ENCODE results near the gene GJB3.
A peak's percentile ranks its signal among the peaks of the same experiment; 100 is the strongest.
"Not testable (repeated sequence)": the region's sequence is repeated elsewhere in the genome, so short reads cannot be mapped to it uniquely, and the experiment has no call there.

GJB3 gene

DNA sequence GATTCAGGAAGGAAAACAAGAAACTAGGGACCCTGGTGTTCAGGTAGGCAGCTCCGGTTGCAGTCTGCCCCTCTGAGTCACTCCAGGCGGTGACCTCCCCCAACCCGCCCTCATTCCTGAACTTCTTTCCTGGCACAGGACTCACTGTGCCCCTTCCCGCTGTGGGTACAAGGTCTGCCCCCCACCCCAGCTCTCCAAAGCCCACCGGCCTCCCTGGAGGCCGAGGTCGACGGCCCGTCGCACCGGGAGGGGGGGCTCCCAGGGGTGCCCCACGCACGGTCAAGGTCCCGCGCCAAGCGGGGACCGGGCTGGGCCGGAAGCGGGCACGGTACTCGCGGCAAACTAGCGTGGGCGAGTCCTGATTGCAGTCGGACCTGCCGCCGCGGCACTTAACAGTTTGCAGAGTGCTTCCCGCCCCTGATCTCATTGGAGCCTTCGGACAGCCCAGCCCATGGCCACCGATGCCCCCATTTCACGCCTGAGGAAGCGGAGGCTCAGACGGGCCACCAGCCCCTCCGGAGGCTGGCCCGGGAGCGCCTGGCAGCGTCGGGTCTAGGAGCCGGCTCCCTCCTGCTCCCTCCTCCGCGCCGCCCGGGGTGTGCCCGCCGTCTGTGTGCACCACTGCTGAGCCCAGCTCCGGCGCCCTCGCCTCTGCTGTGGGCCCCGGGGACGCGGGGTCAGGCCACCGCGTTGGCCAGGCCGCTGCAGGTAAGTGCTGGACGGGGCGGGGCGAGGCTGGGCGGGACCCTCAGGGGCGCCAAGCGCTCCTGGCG lies at the start of gene GJB3:
Gene GJB3 (plus strand): TSS at position 144 of the 773 bp plus-strand sequence. CDS start 3,549 bp downstream, outside the sequence.
- no peak for DNase-seq (ENCODE audit: low read depth)

DNA sequence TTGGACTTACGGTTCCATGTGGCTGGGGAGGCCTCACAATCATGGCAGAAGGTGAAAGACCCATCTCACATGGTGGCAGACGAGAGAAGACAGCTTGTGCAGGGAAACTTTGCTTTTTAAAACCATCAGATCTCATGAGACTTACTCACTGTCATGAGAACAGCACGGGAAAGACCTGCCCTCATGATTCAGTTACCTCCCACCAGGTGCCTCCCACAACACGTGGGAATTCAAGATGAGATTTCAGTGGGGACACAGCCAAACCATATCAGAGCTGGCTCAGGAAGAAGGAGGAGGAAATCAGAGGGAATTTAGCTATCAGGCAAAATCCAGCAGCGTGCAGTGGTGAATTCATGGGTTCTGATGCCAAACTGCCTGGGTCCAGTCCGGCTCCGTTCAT lies 48.2 kb upstream of the GJB3 start:
- DNase-seq (ENCODE audit: low read depth) = not testable (repeated sequence)

DNA sequence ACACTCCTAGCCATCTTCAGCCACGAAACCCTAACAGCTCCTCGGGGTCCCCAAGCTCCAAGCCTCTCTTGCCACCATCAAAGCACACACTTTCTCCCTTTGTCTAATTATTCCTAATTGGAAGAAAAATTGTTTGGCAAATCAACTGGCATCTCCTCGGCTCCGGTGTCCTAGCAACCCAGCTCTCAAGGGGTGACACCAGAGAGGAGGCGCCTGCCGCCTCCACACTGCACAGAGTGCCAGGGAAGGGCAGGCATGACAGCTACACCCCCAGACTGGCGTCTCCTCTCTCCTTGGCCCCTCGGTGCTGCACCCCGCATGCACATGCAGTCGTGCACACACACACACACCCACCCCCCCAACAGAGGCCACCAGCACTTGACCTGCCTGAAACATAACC lies 44.3 kb upstream of the GJB3 start:
- no peak for DNase-seq (ENCODE audit: low read depth)

DNA sequence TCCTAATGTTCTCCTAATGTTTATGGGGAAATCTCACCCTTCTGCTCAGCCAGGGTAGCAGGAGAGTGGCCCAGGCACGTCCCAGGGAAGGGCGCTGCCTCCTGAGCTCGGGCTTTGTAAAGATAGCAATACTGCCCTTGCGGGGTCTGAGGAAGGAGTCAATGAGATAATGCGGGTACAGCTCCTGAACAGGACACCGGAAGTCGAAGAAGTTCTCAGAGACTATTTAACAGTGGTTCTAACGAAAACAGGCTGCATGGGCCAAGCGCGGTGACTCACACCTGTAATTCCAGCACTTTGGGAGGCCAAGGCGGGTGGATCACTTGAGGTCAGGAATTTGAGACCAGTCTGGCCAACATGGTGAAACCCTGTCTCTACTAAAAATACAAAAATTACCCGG lies 43.8 kb upstream of the GJB3 start:
- not testable (repeated sequence) for DNase-seq (ENCODE audit: low read depth)

- no peak for DNase-seq (ENCODE audit: low read depth)
Measured at GRCh38 chr1:34739613-34740012, 41.4 kb upstream of the GJB3 start.

- no peak for DNase-seq (ENCODE audit: low read depth)
Measured at GRCh38 chr1:34740161-34740868, 40.7 kb upstream of the GJB3 start.

DNA sequence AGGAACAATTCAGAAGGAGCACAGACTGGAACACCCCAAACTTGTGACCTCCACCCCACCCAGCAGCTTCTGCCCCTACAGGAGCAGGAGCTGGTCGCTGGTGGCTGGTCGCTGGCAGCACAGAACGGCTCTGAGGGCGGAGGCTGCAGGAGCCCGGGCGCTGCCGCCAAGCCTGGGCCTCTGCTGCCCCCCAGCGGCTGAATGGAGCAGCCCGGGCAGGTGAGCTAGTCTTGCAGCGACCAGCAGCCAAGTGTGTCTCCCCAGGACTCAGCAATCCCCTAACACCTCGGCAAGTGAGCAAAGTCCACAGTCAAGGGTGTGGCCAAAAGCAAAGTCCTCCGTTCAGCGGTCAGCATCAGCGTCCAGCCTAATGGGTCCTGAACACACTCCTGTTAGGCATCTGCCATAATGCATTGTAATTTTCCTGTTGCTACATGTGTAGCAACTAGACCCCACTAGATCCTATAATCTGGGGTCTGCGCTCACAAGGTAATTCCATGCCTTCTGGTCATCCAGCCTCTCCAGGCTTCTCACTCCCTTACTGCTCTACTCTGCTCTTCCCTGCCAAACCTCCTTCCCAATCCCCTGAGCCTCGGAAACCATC lies 38.2 kb upstream of the GJB3 start:
- peak; percentile 75 for DNase-seq (ENCODE audit: low read depth)

- no peak for DNase-seq (ENCODE audit: low read depth)
Measured at GRCh38 chr1:34743775-34744174, 37.2 kb upstream of the GJB3 start.

- no peak for DNase-seq (ENCODE audit: low read depth)
Measured at GRCh38 chr1:34744851-34745250, 36.2 kb upstream of the GJB3 start.

DNA sequence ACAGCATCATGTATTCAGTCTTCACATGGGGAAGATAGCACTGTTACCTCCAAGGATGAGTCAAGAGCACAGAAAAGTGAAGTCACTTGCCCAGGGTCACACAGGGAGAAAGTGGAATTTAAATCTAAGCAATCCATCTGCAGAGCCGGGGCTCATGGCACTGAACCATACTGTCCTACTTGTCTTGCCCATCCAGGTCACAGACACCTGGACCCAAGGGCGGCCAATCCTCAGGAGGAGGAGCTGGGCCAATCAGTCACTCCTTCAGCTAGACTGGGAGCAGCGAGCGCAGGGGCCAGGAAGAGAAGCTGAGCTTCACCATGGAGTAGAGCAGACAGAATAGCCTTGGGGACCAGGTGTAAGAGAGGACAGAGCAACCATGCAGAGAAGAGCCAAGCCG lies 35.3 kb upstream of the GJB3 start:
- no peak for DNase-seq (ENCODE audit: low read depth)

DNA sequence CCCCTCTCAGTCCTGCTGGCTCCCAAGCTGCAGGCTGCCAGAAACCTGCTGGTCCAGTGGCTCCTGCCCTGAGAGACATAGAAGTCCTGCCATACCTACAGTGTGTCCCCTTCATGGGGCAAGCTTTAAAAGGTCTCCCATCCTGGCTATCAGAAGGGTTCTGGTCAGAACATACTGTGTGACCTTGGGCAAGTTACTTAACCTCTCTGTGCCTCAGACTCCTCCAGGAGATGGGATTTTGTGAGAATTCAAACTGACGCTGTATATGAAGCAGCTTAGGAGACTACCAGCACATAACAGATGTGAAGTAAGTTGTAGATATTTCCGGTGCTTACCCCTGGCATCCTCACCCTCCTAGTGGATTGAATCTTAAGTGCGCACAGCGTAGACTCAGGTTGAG lies 34.9 kb upstream of the GJB3 start:
- DNase-seq (ENCODE audit: low read depth) = no peak

- no peak for DNase-seq (ENCODE audit: low read depth)
Measured at GRCh38 chr1:34746785-34747637, 34.0 kb upstream of the GJB3 start.

GRCh38 chr1:34747638-34747941 lies 33.4 kb upstream of the GJB3 start:
- DNase-seq (ENCODE audit: low read depth) = no peak

GRCh38 chr1:34749992-34750391 lies 31.0 kb upstream of the GJB3 start:
- no peak for DNase-seq (ENCODE audit: low read depth)

- DNase-seq (ENCODE audit: low read depth) = no peak
Measured at GRCh38 chr1:34750610-34751009, 30.4 kb upstream of the GJB3 start.

GRCh38 chr1:34753163-34753562 lies 27.9 kb upstream of the GJB3 start:
- DNase-seq (ENCODE audit: low read depth) = no peak

- no peak for DNase-seq (ENCODE audit: low read depth)
Measured at GRCh38 chr1:34754964-34755637, 25.9 kb upstream of the GJB3 start, which contains the start of gene GJB5. Gene GJB5, plus strand, starts transcription at chr1:34755047. Its CDS starts 2,284 bp downstream, at chr1:34757331.

- DNase-seq (ENCODE audit: low read depth) = no peak
Measured at GRCh38 chr1:34755961-34756360, 25.1 kb upstream of the GJB3 start.

DNA sequence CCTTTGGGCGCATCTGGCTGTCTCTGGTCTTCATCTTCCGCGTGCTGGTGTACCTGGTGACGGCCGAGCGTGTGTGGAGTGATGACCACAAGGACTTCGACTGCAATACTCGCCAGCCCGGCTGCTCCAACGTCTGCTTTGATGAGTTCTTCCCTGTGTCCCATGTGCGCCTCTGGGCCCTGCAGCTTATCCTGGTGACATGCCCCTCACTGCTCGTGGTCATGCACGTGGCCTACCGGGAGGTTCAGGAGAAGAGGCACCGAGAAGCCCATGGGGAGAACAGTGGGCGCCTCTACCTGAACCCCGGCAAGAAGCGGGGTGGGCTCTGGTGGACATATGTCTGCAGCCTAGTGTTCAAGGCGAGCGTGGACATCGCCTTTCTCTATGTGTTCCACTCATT lies 23.6 kb upstream of the GJB3 start:
- DNase-seq (ENCODE audit: low read depth) = no peak

DNA sequence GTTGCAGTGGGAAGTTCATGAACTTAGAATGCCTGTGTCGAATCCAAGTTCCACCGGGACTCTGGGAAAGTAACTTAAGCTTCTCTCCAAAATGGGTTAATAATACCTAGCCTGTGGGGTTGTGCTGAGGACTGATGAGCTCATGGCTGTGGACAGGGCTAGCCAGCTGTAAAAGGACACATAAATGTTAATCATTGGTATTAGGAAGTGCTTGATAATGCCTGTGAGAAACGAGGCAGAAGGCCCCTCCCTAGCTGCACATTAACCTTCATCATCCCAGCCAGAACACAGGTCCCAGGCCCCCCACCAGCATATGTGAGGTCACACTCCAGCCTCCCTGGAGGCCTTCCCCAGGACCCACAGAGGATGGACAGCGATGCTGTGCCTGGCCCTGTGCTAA lies 22.3 kb upstream of the GJB3 start:
- no peak for DNase-seq (ENCODE audit: low read depth)

DNA sequence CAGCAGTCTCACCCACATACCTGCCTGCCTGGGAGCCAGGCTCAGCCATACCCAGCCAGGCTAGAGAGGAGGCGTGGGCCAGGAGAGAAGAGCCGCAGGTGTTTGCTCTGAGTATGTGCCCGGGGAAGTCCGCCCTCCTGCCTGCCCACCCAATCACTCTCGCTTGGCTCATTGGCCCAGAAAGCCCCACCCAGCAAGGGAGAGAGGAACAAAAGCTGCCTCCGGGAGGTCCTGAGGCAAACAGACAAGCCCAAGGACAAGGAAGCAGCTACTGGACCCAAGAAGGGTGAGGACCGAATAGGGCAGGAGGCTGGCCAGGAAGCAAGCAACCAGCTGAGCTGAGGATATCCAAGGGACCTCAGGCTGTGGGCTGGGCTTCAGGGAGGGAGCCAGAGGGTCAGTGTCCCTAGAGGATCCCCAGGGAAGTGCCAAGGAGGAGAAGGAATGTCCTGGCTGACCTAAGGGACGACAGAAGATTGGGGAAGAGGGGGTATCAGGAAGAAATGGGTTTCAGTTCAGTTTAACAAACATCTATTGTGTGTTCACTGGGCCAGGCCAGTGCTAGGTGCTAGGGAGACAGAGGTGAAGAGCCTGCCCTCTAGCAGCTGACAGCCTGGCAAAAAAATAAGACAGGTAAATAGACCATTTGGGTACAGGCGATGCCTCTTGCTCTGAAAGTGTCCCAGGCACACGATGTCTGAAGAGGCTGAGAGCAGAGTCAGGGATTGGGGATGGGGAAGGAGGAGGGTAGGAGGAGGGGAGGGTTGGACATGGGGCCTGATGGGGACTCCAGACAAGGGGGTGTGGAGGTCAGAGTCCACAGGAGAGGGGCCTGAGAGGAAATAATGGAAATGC lies 21.3 kb upstream of the GJB3 start, which contains the start of gene GJB4:
Gene GJB4 (plus strand): TSS at position 238 of the 855 bp plus-strand sequence. CDS start 1,515 bp downstream, outside the sequence.
- DNase-seq (ENCODE audit: low read depth) = no peak
